ENCODE results near the gene C16orf74. TPM values are rescaled to one million over a fixed set of nuclear protein-coding genes. Genes with fewer than 3 reads are reported as not detected.

Gene C16orf74
- polyA plus RNA-seq, 2 of the 4 experiments (the other 2 are of a cell fraction), result 3.8 to 9.1 TPM

- TF ChIP-seq EHF (CRISPR knock-in tag; IDR thresholded peaks at IDR 0.05) (no peak), HOXA7 (CRISPR knock-in tag; IDR thresholded peaks at IDR 0.05) (no peak)
Observed at GRCh38 chr16:85784813-85785212, 33.9 kb upstream of the C16orf74 start (continued).

- no peaks in the 10 kb centered on the region for H3K4me1 ChIP-seq
- no peaks in the 10 kb centered on the region for H3K9me3 ChIP-seq
- TF ChIP-seq USF2 (IDR thresholded peaks at IDR 0.05) (no peak), HMGXB4 (CRISPR knock-in tag; IDR thresholded peaks at IDR 0.05; ENCODE audit: borderline replicate concordance) (no peak), CTCF (IDR thresholded peaks at IDR 0.05) (no peak), KDM5A (IDR thresholded peaks at IDR 0.05) (no peak), GATA3 (IDR thresholded peaks at IDR 0.05; ENCODE audit: borderline replicate concordance) (no peak), TFCP2L1 (CRISPR knock-in tag; IDR thresholded peaks at IDR 0.05) (no peak), CBX8 (IDR thresholded peaks at IDR 0.05) (no peak), REST (IDR thresholded peaks at IDR 0.05) (no peak), MAX (IDR thresholded peaks at IDR 0.05) (no peak), MYC (IDR thresholded peaks at IDR 0.05; ENCODE audit: borderline replicate concordance, low read length) (no peak), BHLHE40 (IDR thresholded peaks at IDR 0.05; ENCODE audit: low read depth, low read length) (no peak), BCL3 (IDR thresholded peaks at IDR 0.05) (no peak), NFE2L2 (conservative IDR thresholded peaks at IDR 0.05; ENCODE audit: low read length) (no peak), HES2 (IDR thresholded peaks at IDR 0.05) (no peak)
- no peak for FAIRE-seq
- no peak for DNase-seq (ENCODE audit: low read depth in 1 of 2, low spot score in 1 of 2)
- CTCF ChIA-PET, result interaction anchor here (0.7 to 1.3 kb wide), 5 partner anchors 9 to 66 kb away, joined by 3 to 7 read pairs (median 4); no protein-coding TSS in a partner anchor
- no peak overlapping the region for H3K4me3 ChIP-seq
- POLR2A ChIA-PET, result no interaction called here
- 93% methylated on average over 8 of the region's 8 CpGs for WGBS (ENCODE audit: missing lambda C conversion rate)
- ATAC-seq, result peak in 1 of 2 experiments; percentile 23; a peak in 2 of 6 replicates
- H3K4me2 ChIP-seq, result no peak overlapping the region
- H3K27ac ChIP-seq, result no peak overlapping the region
Observed at GRCh38 chr16:85783441-85783840, 32.5 kb upstream of the C16orf74 start.
